Gastrocnemius medialis (tissue), 4 donors: ENCODE measurements around the gene IRF2BP2. TPM values are rescaled to one million over a fixed set of nuclear protein-coding genes. Genes with fewer than 3 reads are reported as not detected.

Source experiments
- ATAC-seq, 2 donors: fragments of 150-250 bp; one replicate each; pipeline ENCODE4 v1.9.1; 2016
- DNase-seq, 2 donors: peaks; one replicate each; pipeline ENCODE4 v3.0.0-alpha.2; 2019
- H3K27ac ChIP-seq, 4 donors: fragments of 200-600 bp; sonication (generic); 1 replicate in 1 of 4; 2 replicates in 3 of 4; pipeline ENCODE4 v1.5.1; 2016 to 2018; ENCODE audit warnings: mild to moderate bottlenecking in 2 of 4, moderate library complexity in 1 of 4
- H3K27me3 ChIP-seq, 3 donors: fragments of 200-600 bp; sonication (generic) in 2 of 3; 1 replicate in 1 of 3; 2 replicates in 2 of 3; pipeline versions ENCODE4 v1.5.1 to v1.6.0; 2016 to 2019; ENCODE audit warnings: mild to moderate bottlenecking in 1 of 3, moderate library complexity in 1 of 3
- H3K36me3 ChIP-seq, 2 donors: fragments of 200-600 bp; sonication (generic) in 1 of 2; one replicate each; pipeline ENCODE4 v1.5.1; 2017 to 2018
- H3K4me1 ChIP-seq, 2 donors: fragments of 200-600 bp; sonication (generic) in 1 of 2; one replicate each; pipeline ENCODE4 v1.5.1; 2016 to 2017; ENCODE audit warnings: mild to moderate bottlenecking in 2 of 2
- H3K4me3 ChIP-seq, 4 donors: fragments of 200-600 bp; sonication (generic) in 3 of 4; 1 replicate in 1 of 4; 2 replicates in 3 of 4; pipeline ENCODE4 v1.5.1; 2016 to 2019; ENCODE audit warnings: mild to moderate bottlenecking in 2 of 4
- H3K9me3 ChIP-seq, 3 donors: fragments of 200-600 bp; sonication (generic) in 2 of 3; 1 replicate in 1 of 3; 2 replicates in 2 of 3; pipeline ENCODE4 v1.5.1; 2016 to 2019
- CTCF ChIP-seq, 5 experiments: fragments of 450-650 bp in 3 of 5; fragments of 200-600 bp in 2 of 5; sonication (generic) in 2 of 5; IDR thresholded peaks in 4 of 5; conservative IDR thresholded peaks in 1 of 5; 1 replicate in 4 of 5; 2 replicates in 1 of 5; pipeline ENCODE4 v1.5.1; 2016 to 2019; ENCODE audit warnings: antibody characterized with exemption in 5 of 5, mild to moderate bottlenecking in 3 of 5, moderate library complexity in 3 of 5
- POLR2A ChIP-seq, 2 donors: fragments of 450-650 bp; IDR thresholded peaks; one replicate each; pipeline ENCODE4 v1.6.1; 2017; ENCODE audit warnings: antibody characterized with exemption in 2 of 2, mild to moderate bottlenecking in 2 of 2, moderate library complexity in 2 of 2
- in situ Hi-C, 4 donors: fragments of 200-750 bp; cut with MboI; loops; one replicate each; pipeline versions ENCODE4 v1.15.0 to v1.8.0; 2017; ENCODE audit warnings: low sequenced_read_pairs in 4 of 4
- intact Hi-C: fragments of 100-400 bp; cut with DNase I; formaldehyde crosslinking; loops from one replicate; pipeline ENCODE4 v1.15.1; 2023; ENCODE audit warnings: low total_unique reads
- total RNA-seq, 4 donors: library from RNA; depleted of rRNA; stranded (reverse); fragments of >200 nt; gene quantifications; one replicate each; pipeline versions ENCODE4 v1.1.0 to v1.2.3, GENCODE V29; 2016

IRF2BP2 gene
- total RNA-seq, 4 donors from 2014 or later = 32.2 to 92.0 (median 52.2) TPM

GRCh38 chr1:234643850-234644134, 33.8 kb upstream of the IRF2BP2 start:
- peaks cover 0 to 8% of the 10 kb centered on the region in 2 donors for H3K4me1 ChIP-seq
- H3K27ac ChIP-seq = no peak overlapping the region
- no peak for TF ChIP-seq CTCF (IDR thresholded peaks at IDR 0.05 in 4 of 5, conservative IDR thresholded peaks at IDR 0.05 in 1 of 5)
- TF ChIP-seq POLR2A (IDR thresholded peaks at IDR 0.05) = no peak
- no peak overlapping the region for H3K4me3 ChIP-seq
- H3K9me3 ChIP-seq = no peaks in the 10 kb centered on the region
- in situ Hi-C loops = no loop called here
- no peaks in the 10 kb centered on the region for H3K36me3 ChIP-seq
- DNase-seq (no peak), ATAC-seq (no peak)
- no peaks in the 10 kb centered on the region for H3K27me3 ChIP-seq
- intact Hi-C loops = no loop called here

DNA sequence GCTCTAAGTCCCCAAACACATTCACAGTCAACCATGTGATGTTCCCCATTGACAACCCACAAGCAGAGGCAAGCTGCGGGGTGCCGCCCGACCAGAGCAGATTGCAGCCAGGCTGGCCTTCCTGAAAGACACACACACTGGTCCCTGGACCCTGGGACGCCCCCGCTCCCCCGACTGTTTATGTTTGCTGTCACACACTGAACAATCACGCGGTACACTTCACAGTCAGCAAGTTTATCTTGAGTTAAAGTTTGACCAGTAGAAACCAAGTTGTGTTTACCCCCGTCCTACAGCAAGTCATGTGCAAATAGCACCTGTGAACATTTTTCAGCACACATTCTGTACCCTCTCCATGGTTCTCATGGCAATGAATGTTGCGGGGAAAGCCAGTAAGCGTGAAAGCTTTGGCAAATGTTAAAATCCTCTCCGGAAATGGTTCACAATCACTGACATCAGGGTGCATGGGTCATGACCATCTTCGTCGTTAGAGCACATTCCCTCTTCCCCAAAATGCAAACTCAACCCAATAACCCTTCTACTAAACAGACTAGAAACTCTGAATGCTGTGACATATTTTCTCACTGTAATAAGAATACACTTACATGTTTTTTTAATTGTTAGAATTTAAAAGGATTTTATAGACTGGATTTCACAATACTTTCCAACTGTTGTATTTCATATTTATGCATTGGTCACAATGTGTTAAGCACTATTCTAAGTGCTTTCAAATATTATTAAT, 33.3 kb upstream of the IRF2BP2 start:
- TF ChIP-seq CTCF (IDR thresholded peaks at IDR 0.05 in 4 of 5, conservative IDR thresholded peaks at IDR 0.05 in 1 of 5) (no peak), POLR2A (IDR thresholded peaks at IDR 0.05) (no peak)
- intact Hi-C loops (no loop called here), in situ Hi-C loops (no loop called here)
- H3K27me3 ChIP-seq = no peaks in the 10 kb centered on the region
- DNase-seq = no peak
- no peak overlapping the region for H3K4me3 ChIP-seq
- no peak overlapping the region for H3K27ac ChIP-seq
- H3K9me3 ChIP-seq = no peaks in the 10 kb centered on the region
- ATAC-seq = no peak
- H3K36me3 ChIP-seq = no peaks in the 10 kb centered on the region
- peaks cover 0 to 13% of the 10 kb centered on the region in 2 donors for H3K4me1 ChIP-seq

DNA sequence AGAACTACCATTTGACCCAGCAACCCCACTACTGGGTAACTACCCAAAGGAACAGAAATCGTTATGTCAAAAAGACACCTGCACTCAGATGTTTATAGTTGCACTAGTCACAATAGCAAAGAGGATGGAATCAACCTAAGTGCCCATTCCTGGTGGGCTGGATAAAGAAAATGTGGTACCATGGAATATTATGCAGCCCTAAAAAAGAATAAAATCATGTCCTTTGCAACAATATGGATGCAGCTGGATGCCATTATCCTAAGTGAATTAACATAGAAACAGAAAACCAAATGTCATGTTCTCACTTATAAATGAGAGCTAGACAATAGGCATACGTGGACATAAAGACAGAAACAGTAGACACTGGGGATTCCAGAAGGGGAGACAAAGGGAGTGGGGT, 32.5 kb upstream of the IRF2BP2 start:
- no peak overlapping the region for H3K27ac ChIP-seq
- H3K9me3 ChIP-seq = no peaks in the 10 kb centered on the region
- in situ Hi-C loops = no loop called here
- intact Hi-C loops = no loop called here
- no peak overlapping the region for H3K4me3 ChIP-seq
- TF ChIP-seq POLR2A (IDR thresholded peaks at IDR 0.05) (no peak), CTCF (IDR thresholded peaks at IDR 0.05 in 4 of 5, conservative IDR thresholded peaks at IDR 0.05 in 1 of 5) (no peak)
- H3K27me3 ChIP-seq = no peaks in the 10 kb centered on the region
- H3K36me3 ChIP-seq = no peaks in the 10 kb centered on the region
- DNase-seq = no peak
- no peak for ATAC-seq
- H3K4me1 ChIP-seq = peaks cover 0 to 15% of the 10 kb centered on the region in 2 donors

- peaks cover 0 to 15% of the 10 kb centered on the region in 2 donors for H3K4me1 ChIP-seq
- peak overlapping the region in 2 of 4 donors; percentile 60 to 66 for H3K27ac ChIP-seq
- in situ Hi-C loops = loop anchor here in 1 of 4 donors (10.0 kb wide), 1 partner anchor 115 kb away; no protein-coding TSS in a partner anchor
- no peak overlapping the region for H3K4me3 ChIP-seq
- TF ChIP-seq CTCF (IDR thresholded peaks at IDR 0.05 in 4 of 5, conservative IDR thresholded peaks at IDR 0.05 in 1 of 5) (no peak), POLR2A (IDR thresholded peaks at IDR 0.05) (no peak)
- ATAC-seq (no peak), DNase-seq (no peak)
- H3K27me3 ChIP-seq = no peaks in the 10 kb centered on the region
- H3K36me3 ChIP-seq = no peaks in the 10 kb centered on the region
- intact Hi-C loops = no loop called here
- no peaks in the 10 kb centered on the region for H3K9me3 ChIP-seq
These were observed 30.0 kb upstream of the IRF2BP2 start for GRCh38 chr1:234639961-234640360.
